ENCODE data around the gene SWAP70.

SWAP70 gene

DNA sequence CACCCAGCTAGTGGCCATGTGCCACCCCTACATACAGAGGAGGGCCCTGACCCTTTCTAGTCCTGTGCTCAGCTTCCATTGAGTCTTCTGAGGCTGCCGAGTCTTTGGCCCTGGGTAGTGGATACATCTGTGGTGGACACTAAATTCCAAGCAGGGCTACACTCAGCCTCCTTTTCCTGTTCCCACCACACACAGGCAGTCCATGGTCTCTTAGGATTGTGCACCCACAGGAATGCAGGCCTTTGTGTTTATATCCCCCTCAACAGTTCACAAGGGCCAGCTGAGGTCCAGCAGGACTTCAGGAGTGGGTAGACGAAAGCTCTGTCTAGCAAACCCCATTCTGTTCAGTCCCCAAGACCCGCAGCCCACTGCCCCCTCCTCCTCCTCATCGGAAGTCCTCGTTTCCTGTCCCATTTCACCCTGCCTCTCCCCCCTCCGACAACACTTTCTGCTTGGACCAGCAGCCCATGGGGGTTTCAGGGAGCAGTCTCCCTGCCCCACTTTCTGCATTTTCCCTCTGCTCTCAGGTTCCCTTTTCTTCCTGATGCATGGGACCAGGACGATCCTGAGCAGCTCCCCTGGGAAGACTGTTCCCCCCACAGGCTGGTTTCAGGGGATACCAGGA, 91.8 kb downstream of the SWAP70 start:
- no peak for DNase-seq

DNA sequence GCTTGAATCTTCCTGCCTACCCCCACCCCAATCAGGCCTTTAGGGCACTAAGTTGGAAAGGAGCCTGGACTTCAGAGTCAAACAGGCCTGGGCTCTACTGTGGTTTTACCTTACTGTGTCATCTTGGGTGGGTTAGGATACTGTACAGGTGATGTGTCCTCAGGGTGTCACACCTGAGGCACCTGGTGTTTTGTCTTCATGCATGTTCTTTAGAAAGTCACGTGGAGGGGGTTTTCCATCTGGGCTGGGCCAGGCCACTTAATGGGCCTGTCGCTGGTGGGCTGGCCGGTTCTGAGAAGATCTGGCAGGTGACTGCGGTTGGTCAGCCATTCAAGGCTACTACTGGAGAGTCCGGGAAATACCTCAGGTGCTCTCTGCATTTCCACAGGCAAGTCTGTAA, 92.6 kb downstream of the SWAP70 start:
- DNase-seq, result no peak

DNA sequence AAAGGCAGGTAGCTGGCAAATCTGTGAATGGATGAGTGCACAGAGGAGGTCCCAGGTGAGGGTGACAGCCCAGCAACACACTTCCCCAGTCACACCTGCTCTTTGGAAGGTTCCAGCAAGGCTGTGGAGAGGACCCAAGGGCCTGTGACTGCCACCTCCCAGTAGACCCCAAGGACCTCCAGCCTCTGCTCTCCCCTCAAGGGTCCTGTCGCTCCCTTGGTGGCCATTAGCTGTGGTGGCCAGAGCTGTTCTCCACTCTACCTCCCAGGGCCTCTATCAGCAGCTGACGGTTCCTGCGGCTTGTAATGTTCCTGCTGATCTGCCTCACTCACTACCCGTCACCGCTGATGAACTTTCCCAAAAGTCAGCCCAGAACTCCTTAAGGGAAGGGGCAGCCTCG, 93.0 kb downstream of the SWAP70 start:
- no peak for DNase-seq

DNA sequence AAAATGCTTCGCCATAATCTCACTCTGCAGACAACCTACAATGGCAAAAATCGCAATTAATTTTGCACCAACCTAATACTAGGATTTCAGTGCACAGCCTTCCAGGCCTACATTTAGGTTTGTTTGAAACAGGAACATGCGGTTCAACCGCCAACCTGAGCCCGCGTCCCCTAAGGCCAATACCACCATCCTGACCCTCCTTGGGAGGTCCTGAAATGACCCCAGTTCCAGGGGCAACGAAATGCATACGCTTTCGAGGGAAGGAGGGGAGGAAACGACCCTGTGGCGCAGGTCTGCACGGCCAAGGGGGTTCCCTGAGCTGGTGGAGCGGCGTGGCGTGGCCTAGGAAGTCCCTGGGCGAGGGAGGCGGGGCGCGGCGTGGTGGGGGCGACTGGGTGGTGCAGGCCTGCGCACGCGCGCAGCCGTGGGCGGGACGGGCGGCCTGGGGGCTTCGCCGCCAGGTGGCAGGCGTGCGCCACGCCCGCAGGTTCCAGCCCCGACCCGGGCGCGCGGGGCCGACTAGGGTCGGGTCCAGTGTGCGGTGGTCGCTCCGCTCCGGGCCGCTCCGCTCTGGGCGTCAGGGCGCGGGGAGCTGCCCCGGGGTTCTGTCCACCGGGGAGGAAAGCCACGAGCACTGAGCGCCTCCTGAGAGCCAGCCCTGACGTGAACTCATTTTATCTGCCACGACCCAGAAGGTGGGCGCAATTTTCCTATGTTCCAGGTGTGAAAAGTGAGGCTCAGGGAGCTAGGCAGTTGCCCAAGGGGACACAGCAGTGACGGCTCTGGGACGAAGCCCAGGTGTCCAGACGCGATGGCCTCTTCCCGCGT, 94.1 kb downstream of the SWAP70 start:
- DNase-seq, result peak; percentile 81

DNA sequence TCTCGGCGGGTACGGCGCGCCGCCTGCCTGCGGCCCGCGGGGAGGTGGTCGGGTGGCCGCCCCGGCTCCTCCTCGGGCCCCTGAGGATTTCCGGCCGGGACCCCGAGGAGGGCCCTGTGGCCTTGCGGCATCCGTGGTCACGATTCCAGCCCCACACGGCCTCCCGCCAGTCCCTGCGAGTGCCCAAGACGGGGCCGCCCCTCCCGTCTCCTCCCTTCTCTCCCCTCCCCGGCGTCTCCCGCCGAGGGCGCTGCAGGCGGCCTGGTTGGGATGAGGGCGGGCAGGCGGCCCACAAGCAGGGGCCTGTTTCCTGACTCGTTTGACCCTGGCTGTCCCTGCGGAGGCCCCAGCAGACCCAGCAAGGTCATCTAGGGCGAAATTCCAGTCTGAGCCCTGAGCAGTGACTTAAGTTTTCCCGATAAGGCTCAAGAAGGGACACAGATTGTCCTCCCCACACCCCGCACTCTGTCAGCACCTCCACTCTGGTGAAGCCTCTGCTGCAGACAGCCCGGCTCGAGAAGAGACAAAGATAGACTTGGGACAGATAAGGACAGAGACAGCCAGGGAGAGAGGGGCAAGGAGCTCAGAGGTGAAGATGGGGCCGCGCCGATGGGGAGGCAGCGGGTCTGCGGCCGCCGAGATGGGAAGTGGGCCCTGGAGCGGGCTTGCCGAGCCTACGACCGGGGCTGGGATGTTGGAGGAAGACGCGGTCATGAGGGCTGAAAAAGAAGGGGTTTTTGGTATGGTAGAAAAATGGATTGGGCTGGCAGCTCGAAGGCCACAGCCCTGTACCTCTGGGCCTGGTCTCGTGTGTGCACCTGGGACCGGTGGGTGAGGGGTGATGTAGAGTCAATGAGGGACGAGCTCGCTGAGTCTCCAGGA, 95.0 kb downstream of the SWAP70 start:
- DNase-seq, result peak; percentile 57

DNA sequence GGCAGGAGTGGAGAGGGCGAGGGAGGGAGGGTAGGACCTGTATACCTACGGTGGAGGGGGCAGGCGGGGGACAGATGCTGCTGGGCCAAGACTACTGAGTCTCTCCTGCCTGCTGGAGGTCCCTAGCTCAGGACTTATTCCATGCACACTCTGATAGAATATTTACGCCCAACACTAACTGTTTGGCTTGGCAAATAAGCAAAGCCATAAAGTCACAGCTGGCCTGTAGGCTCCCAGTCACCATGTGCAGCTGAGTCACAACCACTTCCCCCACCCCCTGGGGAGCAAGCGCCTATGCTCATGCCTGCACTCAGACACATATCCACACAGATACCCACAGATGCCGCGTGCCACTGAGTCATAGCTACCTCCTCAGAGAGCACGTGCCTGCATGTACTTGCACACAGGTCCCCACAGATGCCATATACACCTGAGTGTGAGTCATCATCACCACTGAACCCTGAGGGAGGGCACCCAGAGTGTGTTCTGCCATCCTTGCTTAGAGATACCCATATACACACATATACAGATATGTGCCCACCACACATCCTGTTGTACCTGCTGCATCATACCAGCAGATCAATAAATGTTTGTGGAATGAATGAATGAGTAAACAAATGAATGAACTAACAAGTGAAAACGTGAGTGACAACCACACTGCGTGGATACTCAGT, 95.8 kb downstream of the SWAP70 start:
- DNase-seq, result peak; percentile 61

DNA sequence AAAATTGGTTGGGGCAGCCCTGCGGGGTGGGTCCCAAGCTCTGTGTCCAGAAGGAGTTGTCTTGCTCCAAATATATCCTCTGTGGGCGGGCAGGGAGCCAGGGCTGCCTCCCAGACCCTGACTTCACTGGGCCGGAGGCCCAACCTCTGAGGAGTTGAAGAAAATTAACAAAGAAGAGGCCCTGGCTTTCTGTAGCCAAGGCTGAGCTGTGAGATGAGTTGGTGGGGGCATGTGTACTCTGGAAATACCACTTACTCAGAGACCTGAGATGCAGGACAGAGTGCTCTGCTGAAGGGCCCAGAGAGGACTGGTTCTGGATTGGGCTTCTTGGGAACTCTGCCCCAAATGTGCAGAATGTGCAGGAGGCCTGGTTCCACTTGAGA, 96.3 kb downstream of the SWAP70 start:
- no peak for DNase-seq

DNA sequence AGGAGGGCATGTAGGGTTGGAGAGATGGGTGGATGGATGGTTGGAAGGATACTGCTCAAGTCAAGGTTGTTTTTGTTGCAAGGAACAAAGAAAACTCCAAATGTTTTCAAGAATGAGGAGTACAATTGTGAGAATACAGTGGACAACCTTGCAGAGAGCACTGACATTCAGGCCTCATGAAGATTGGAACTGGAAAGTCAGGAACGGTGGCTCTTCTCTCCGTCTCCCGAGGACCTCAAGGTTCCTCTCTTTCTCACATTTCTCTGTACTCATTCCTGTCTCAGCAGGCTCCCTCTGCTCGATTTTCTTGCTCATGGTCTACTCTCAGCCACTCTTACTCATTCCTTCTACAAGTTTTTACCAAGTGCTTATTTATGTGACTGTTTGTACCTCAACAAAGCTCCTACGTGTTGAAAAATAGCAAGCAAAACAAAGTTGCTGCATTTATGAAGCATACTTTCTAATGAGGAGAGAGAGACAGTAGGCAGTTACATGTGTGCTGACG, 97.6 kb downstream of the SWAP70 start:
- no peak for DNase-seq

DNA sequence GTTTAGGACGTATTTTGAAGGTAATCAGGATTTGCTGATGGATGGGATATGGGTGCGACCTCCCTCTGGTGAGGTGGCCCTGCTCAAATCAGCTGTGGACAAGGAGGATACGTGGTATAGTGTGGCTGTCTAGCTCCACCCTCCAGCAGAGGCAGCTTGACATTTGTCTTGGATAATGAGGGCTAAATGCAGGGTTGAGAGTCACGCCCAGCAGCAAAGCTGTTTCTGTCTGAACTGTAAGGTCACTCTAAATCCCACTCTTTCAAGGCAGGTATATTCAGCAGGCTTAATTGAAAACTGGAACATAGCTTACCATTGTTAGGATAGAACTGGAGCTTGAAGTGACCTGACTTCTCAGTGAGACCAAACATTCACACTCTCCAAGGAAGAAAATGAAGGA, 98.7 kb downstream of the SWAP70 start:
- DNase-seq, result no peak

DNA sequence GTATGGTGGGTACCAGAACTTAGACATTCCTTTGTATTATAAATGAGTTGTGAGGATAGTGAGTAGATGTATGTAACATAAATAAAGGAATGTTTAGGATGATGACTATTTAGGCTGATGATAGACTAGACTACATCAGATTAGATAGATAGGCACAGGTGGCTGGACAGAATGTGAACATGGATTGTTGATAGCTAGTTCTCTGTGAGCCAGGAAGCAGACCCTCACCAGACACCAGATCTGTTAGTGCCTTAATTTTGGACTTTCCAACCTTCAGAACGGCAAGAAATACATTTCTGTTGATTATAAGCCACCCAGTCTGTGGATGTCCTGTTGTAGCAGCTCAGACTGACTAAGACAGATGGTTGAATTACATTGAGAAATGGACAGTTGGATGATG, 99.4 kb downstream of the SWAP70 start:
- DNase-seq, result no peak

DNA sequence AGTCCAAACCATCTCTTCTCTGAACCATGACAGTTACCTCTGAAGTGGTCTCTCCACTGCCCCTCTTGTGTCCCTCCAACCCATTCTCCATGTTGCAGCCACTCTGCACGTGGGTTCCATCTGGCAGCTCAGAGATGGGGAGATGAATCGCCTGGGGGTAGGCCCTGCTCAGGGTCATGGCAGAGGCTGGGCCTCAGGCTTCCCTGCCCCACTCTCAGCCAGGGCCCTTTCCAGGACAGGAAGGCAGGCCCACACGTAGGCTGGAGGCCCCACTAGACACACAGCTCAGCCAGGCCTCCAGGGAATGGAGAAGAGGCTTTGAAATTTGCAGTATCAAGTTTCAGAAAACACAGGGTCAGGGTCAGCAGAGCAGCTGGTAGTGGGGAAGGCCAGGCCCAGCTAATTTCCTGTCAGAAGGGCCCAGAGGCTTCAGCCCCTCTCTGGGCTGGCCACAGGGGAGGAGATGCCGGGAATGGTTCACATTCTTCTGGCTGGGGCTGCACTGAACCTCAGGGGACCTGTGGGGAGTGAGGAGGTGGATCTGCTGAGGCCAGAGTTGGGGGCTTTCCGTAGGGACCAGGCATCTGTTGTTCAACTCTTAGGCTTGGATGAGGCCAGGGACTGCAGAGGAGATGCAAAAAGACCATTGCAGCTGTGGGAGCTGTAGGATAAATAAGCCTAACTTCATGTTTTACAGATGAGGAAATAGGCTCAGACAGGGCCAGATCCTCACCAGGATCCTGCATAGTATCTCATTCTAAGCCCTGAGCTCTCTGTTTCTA, 101.6 kb downstream of the SWAP70 start:
- DNase-seq, result no peak

DNA sequence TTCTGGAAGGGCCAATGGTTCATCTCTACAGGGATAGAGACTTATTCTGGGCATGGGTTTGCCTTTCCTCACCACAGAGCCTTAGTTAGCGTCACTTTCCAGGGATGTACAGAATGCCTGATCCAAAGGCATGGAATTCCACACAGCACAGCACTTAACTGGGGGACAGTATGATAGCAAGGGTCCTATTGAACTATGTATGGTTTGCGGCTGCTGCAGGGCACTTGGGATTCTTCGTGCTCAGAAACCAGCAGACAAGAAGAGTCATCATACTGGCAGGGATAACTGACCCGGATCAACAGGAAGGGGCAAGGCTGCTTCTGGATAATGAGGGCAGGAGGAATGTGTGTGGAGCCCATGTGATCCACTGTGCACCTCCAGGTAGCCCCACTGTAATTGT, 105.7 kb downstream of the SWAP70 start:
- DNase-seq, result no peak

DNA sequence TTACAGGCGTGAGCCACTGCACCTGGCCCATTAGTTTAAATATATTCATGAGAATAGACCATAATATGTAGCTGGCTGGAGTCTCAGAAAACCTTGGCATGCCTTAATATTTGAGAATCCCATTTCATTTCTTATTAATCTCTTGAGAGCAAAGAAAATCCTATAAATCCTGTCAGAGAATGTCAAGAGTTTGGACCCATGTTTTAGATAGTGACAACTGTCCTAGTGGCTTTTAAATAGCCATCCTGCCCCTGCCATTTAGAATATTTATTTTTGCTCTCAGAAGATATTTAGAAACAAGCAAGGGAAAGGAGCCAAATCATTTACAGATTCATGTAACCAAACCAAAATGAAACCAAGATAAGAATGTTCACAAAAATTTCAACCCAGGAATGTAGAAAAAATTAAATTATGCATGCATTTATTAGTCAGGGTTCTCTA, 107.2 kb downstream of the SWAP70 start:
- no peak for DNase-seq

DNA sequence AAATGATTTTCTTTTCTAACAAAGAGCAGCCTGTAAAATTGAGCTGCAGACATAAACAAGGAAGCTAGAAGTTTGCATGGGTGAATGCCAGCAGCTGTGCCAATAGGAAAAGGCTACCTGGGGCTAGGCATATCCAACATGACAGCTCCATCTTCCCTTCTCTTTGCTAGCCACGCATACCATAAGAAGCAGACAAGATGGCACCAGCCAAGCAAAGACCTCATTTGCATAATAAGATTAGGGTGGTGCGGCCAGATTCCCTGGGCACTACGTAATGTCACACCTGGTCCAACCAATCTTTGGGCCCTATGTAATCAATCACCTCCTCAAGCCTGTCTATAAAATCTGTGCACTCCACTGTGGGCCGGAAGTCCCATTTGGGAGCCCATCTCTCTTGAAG, 108.3 kb downstream of the SWAP70 start:
- DNase-seq, result no peak

DNA sequence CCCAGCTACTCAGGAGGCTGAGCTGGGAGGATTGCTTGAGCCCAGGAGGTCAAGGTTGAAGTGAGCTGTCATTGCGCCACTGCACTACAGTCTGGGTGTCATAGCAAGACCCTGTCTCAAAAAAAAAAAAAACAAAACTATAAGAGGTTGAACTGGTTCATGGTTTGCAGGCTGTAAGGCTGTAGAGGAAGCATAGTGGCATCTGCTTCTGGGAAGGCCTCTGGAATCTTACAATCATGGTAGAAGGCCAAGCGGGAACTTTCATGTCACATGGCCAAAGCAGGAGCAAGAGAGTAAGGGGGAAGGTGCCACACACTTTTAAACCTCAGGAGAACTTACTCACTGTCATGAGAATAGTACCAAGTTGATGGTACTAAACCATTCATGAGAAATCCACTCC, 109.6 kb downstream of the SWAP70 start:
- DNase-seq, result no peak

DNA sequence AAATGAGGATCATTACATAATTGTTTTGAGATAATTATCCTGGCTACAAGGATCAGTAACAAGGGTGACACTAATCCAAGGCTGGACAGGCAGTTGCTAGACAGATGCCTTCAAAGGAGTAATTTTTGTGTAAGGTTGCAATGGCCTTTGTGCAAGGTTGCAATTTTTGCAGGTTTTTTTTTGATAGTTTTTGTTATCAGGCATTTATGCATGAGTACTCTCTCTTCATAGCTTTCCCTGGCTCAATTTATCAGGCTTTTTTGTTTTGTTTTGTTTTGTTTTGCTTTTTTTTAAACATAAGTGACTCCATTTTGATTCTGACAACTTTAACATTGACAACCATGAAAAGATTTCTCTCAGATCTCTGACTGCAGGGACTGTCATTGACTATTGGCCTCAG, 110.2 kb downstream of the SWAP70 start:
- DNase-seq, result no peak

DNA sequence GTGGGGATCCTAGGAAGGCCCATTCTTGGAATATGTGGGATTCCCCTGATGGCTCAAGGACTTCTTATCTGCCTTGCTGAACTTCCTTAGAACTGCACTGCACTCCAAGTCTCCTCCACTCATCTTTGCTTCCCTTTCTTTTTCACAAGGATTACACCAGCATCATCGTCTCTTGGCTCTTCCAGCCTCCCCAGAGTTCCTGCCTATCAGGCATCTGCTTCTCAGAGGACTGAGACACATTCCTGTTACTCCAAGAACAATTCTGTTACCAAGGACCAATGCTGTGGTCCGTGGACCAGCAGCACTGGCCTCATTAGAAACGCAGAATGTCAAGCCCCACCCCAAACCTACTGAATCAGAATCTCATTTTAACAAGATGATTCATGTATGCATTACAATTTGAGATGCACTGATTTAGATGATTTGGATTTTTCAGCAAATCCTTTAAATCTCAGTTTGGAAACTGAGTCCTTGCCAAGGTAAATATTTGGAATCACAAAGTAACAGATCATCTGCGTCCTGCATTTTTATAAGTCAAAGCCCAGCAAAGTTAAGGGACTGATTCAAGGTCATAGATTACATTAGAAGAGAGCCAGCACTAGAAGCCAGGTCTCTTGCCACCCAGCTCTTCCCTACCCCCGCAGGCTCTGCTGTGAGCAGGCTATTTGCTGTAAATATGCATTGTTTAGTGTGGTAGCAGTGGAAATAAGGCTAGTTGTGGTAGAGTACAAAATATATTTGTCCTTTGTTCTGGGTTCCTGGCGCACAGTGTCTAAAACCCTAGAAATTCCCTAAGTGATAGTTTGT, 110.9 kb downstream of the SWAP70 start:
- no peak for DNase-seq

DNA sequence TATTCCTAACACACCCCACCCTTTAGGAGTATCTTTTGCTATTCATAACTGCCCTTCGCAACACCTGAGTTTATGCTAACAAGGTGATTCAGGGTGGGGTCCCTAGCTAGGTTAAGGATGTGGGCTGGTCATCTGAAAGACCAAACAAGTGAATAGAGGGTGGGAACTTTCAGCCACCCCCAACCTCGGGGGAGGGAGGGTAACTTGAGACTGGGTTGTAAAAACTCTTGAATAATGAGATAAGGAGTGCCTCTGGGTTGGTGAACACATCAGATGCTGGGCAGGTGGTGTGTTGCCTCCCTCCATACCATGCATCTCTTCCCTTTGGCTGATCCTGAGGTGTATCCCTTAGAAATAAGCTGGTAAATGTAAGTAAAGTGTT, 111.5 kb downstream of the SWAP70 start:
- no peak for DNase-seq

DNA sequence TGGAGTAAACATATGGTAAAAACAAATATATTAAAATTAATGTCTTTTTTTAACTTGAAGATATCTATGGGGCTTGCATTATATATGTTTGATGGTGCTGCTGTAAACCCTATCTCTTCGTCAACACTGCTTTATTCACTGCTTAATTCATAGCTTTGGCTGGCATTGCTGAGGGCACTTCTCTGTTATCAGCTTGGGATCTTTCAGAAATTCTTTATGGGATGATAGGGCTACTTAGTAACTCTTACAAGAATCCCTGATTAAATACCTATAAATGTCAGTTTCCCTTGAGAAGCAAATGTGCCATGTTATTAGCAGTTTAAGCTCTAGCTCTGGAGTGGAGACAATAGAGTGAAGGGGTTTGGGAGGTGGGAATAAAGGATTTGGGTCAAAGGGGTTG, 112.3 kb downstream of the SWAP70 start:
- no peak for DNase-seq

DNA sequence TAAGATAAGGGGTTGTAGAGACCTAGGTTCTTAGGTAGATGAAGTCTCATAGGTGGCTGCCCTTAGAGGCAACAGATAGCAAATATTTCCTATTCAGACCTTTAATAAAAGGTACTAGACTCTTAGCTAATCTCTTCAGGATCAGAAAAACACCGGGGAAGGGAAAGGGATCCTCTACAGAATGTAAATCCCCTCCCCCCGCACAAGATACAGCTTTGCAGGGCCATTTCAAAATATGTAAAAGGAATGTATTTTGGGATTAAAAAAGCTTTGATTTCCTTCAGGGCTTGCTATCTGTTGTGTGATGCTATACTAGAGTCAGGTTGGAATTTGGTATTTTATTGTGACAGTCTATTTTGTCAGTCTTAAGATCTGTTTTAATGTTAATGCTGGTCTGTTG, 113.2 kb downstream of the SWAP70 start:
- no peak for DNase-seq

DNA sequence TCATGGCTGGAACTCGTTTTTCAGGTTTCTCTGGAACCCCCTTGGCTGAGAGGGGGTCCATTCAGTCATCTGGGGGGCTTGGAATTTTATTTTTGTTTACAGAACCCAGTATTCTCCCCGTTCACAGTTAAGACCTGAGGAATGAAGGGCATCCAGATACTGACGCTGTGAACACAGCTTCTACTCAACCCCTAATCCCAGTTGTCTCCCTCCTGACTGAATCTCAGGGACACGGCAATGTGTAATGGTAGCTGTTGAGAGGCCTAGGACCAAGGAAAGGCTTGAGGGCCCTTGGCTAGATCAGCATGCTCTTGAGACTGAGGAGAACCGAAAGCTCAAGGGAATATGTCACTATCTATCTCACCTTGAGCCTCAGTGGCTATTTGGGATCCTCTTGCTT, 113.6 kb downstream of the SWAP70 start:
- no peak for DNase-seq
